Measurements from ENCODE around the gene ODF4. TPM values are rescaled to one million over a fixed set of nuclear protein-coding genes. Genes with fewer than 3 reads are reported as not detected.
A peak's percentile ranks its signal among the peaks of the same experiment; 100 is the strongest.

Gene ODF4
- total and polyA plus RNA-seq, 2 of the 13 experiments (the other 11 are each of a cell fraction or from before 2014, with no cell fraction given), result not detected

DNA sequence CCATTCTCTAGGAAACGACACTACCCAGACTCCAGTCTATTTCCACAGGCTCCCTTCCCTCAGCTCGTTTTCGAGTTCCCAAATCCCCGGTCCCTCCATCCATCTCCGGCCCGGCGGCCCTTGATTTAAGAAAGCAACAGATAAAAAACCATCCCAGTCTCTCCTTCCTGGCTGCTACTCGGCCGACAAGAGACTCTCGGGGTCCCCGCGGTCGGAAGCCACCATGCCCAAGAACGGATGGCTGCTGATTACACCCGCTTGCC, 43.2 kb downstream of the ODF4 start (continued):
- TF ChIP-seq, protein P1, sequence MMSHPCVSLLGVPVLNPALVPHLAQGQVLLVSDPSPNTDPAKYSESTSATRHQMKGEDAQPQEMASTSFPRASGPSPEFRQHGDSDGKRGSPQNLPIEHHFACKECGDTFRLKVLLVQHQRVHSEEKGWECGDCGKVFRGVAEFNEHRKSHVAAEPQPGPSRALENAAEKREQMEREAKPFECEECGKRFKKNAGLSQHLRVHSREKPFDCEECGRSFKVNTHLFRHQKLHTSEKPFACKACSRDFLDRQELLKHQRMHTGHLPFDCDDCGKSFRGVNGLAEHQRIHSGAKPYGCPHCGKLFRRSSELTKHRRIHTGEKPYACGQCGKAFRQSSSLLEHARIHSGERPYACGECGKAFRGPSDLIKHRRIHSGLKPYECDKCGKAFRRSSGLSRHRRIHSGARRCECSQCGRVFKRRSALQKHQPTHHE (CRISPR knock-in tag; IDR thresholded peaks at IDR 0.05; ENCODE audit: borderline replicate concordance), result no peak
- TF ChIP-seq SRSF4 (IDR thresholded peaks at IDR 0.05; ENCODE audit: low read depth, low read length, poor library complexity, severe bottlenecking), result no peak
- no peak for TF ChIP-seq ZNF44 (CRISPR knock-in tag; IDR thresholded peaks at IDR 0.05)
- no peak; the same call in 1 of the 2 replicates for TF ChIP-seq PRMT3 (CRISPR knock-in tag; IDR thresholded peaks at IDR 0.05; ENCODE audit: borderline replicate concordance, low read depth)
- peak; percentile 67 for TF ChIP-seq RBM22 (optimal IDR thresholded peaks at IDR 0.05; ENCODE audit: low read length)
- TF ChIP-seq ISX (CRISPR knock-in tag; conservative IDR thresholded peaks at IDR 0.05), result no peak
- TF ChIP-seq, protein P2, sequence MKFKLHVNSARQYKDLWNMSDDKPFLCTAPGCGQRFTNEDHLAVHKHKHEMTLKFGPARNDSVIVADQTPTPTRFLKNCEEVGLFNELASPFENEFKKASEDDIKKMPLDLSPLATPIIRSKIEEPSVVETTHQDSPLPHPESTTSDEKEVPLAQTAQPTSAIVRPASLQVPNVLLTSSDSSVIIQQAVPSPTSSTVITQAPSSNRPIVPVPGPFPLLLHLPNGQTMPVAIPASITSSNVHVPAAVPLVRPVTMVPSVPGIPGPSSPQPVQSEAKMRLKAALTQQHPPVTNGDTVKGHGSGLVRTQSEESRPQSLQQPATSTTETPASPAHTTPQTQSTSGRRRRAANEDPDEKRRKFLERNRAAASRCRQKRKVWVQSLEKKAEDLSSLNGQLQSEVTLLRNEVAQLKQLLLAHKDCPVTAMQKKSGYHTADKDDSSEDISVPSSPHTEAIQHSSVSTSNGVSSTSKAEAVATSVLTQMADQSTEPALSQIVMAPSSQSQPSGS (CRISPR knock-in tag; IDR thresholded peaks at IDR 0.05), result no peak
- TF ChIP-seq KDM5B (CRISPR knock-in tag; IDR thresholded peaks at IDR 0.05; ENCODE audit: borderline replicate concordance), result peak; percentile 4; the same call in 1 of the 2 replicates
- TF ChIP-seq ZSCAN21 (CRISPR knock-in tag; IDR thresholded peaks at IDR 0.05; ENCODE audit: borderline replicate concordance), result no peak; the same call in 1 of the 2 replicates
- no peak for TF ChIP-seq SOX13 (IDR thresholded peaks at IDR 0.05)
- peak in 1 of 2 experiments; percentile 78; a peak in 1 of 4 replicates for TF ChIP-seq SOX13 (CRISPR knock-in tag; conservative IDR thresholded peaks at IDR 0.05 in 1 of 2, IDR thresholded peaks at IDR 0.05 in 1 of 2)
- TF ChIP-seq, protein P3, sequence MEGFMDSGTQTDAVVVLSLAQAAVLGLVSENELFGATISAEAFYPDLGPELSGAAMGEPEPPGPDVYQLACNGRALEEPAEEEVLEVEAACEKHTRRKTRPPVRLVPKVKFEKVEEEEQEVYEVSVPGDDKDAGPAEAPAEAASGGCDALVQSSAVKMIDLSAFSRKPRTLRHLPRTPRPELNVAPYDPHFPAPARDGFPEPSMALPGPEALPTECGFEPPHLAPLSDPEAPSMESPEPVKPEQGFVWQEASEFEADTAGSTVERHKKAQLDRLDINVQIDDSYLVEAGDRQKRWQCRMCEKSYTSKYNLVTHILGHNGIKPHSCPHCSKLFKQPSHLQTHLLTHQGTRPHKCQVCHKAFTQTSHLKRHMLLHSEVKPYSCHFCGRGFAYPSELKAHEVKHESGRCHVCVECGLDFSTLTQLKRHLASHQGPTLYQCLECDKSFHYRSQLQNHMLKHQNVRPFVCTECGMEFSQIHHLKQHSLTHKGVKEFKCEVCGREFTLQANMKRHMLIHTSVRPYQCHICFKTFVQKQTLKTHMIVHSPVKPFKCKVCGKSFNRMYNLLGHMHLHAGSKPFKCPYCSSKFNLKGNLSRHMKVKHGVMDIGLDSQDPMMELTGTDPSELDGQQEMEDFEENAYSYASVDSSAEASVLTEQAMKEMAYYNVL (CRISPR knock-in tag; IDR thresholded peaks at IDR 0.05; ENCODE audit: borderline replicate concordance), result no peak
- TF ChIP-seq SP2 (CRISPR knock-in tag; IDR thresholded peaks at IDR 0.05), result peak; percentile 50; the same call in 1 of the 2 replicates
- TF ChIP-seq, protein P4, sequence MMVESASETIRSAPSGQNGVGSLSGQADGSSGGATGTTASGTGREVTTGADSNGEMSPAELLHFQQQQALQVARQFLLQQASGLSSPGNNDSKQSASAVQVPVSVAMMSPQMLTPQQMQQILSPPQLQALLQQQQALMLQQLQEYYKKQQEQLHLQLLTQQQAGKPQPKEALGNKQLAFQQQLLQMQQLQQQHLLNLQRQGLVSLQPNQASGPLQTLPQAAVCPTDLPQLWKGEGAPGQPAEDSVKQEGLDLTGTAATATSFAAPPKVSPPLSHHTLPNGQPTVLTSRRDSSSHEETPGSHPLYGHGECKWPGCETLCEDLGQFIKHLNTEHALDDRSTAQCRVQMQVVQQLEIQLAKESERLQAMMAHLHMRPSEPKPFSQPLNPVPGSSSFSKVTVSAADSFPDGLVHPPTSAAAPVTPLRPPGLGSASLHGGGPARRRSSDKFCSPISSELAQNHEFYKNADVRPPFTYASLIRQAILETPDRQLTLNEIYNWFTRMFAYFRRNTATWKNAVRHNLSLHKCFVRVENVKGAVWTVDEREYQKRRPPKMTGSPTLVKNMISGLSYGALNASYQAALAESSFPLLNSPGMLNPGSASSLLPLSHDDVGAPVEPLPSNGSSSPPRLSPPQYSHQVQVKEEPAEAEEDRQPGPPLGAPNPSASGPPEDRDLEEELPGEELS (CRISPR knock-in tag; IDR thresholded peaks at IDR 0.05), result no peak
- 0 out of 2 replicates have a peak, but pooled peaks have one; percentile 35 for TF ChIP-seq GPN1 (CRISPR knock-in tag; IDR thresholded peaks at IDR 0.05; ENCODE audit: borderline replicate concordance)
- TF ChIP-seq ZNF775 (CRISPR knock-in tag; IDR thresholded peaks at IDR 0.05; ENCODE audit: borderline replicate concordance), result no peak
- no peak for TF ChIP-seq MZF1 (CRISPR knock-in tag; IDR thresholded peaks at IDR 0.05; ENCODE audit: borderline replicate concordance)
